GM12873 (cell line): Measurements from ENCODE around the gene CREBL2.

ENCODE experiments used
- CTCF ChIP-seq: IDR thresholded peaks from 2 replicates; pipeline ENCODE4 v1.5.1; 2012; ENCODE audit warnings: low read depth, mild to moderate bottlenecking, moderate library complexity, low read length, control low read depth; ENCODE audit not compliant: insufficient read depth; ENCODE audit errors: missing control alignments

Gene CREBL2

GRCh38 chr12:12616512-12617310, 5.0 kb downstream of the CREBL2 start:
- no peak for TF ChIP-seq CTCF

DNA sequence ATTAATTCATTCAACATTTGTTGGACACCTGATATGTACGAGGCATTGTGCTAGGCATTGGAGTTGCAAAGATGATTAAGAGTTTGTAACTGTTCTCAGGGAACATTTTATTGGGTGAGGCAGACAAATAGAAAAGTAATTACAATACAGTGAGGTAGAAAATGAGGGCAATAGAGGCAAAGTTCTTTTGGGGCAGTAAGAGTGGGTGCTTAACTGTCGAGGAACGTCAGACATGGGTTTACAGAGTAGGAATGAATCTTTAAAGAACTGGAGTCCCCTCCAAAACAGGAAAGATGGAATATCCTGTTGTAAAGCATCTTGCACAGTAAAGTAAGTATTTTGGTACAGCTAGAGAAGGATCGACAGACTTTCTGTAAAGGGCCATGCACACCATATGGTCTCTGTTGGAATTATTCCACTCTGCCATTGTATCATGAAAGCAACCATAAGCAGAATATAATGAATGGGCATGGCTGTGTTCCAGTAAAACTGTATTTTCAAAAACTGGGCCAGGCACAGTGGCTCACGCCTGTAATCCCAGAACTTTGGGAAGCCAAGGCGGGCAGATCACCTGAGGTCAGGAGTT, 9.1 kb downstream of the CREBL2 start:
- no peak for TF ChIP-seq CTCF

GRCh38 chr12:12622418-12622817, 10.7 kb downstream of the CREBL2 start:
- TF ChIP-seq CTCF: no peak

- no peak for TF ChIP-seq CTCF
Observed at GRCh38 chr12:12624498-12624992, 12.9 kb downstream of the CREBL2 start.

GRCh38 chr12:12626471-12626870, 14.8 kb downstream of the CREBL2 start:
- no peak for TF ChIP-seq CTCF

DNA sequence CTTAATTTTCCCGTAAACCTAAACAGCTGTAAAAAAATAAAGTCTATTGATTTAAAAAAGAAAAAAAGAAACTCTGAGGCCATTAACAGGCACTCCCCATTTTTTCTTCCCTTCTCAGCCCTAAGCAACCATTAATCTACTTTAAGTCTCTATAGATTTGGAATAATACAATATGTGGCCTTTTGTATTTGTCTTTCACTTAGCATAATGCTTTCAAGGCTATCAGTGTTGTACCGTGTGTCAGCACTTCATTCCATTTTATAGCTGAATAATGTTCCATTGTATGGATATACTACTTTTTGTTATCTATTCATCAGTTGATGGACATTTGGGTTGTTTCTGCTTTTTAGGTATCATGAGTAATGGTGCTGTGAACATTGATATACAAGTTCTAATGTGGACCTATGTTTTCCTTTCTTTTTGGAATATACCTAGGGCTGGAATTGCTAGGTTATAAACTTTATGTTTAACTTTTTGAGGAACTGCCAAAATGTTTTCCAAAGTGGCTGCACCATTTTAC, 15.7 kb downstream of the CREBL2 start:
- TF ChIP-seq CTCF: no peak

DNA sequence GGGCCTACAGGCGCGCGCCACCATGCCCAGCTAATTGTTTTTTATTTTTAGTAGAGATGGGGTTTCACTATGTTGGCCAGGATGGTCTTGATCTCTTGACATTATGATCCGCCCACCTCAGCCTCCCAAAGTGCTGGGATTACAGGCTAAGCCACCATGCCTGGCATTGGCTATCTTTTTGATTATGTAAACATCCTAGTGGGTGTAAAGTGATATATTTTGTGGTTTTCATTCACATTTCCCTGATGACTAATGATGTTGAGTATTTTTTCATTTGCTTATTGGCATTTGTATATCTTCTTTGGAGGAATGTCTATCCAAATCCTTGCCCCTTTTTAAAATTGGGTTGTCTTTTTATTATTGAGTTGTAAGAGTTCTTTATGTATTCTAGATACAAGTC, 16.3 kb downstream of the CREBL2 start:
- TF ChIP-seq CTCF: no peak
